ENCODE data around the gene OR1E1.
"Not testable (repeated sequence)": the region's sequence is repeated elsewhere in the genome, so short reads cannot be mapped to it uniquely, and the experiment has no call there.

Gene OR1E1

GRCh38 chr17:3415610-3416009 lies 17.4 kb upstream of the OR1E1 start:
- no peak for TF ChIP-seq CTCF (IDR thresholded peaks at IDR 0.05; ENCODE audit: control extremely low read depth, extremely low read depth, low read depth, missing control alignments)
- ChIA-PET CTCF (no interaction called here), POLR2A (no interaction called here)
- DNase-seq (ENCODE audit: extremely low spot score), result no peak

DNA sequence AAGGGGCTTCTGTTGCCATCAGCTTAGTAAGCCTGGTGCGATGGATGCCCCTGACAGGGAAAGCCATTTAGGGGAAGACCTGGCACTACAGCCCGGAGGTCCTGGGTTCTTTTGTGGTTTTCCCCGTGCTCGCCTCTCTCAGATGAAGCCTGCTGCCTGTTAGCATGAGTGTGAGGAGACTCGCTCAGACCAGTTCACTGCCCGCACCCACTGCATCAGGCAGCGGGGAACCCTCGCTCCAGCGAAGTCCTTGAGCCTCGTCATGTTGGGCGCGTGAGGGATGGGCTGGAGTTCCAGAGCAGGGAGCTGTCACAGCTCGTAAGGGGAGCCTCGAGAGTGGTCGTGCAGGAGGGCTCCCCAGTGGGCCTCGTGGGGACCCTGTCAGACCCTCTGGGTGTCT lies 14.0 kb upstream of the OR1E1 start:
- POLR2A ChIA-PET; CTCF ChIA-PET; DNase-seq (ENCODE audit: extremely low spot score): not testable (repeated sequence)

DNA sequence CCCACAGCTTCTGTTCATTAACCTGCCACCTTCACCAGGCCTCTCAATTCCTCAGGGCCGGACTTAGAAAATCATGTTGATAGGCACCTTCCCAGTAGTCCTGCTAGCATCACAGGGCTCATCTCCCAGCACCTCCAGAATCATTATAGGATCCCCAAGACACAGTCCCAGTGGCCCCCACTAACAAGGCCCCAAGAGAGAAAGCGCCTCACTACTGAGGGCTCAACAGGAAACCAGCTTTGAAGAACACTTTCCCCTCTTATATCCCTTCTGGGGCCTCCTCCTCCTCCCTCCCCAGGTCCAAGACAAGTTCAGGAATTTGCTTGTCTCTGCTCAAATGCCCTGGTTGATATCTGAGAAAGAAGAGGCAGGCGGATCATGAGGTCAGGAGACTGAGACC lies 12.9 kb upstream of the OR1E1 start, which contains the start of gene OR3A3:
Gene OR3A3, plus strand, starts transcription at position 301 of the 400 bp plus-strand sequence.
- POLR2A ChIA-PET, result no interaction called here
- no peak for TF ChIP-seq CTCF (IDR thresholded peaks at IDR 0.05; ENCODE audit: control extremely low read depth, extremely low read depth, low read depth, missing control alignments)
- DNase-seq (ENCODE audit: extremely low spot score), result no peak
- CTCF ChIA-PET, result no interaction called here

GRCh38 chr17:3403856-3404255 lies 5.6 kb upstream of the OR1E1 start:
- DNase-seq (ENCODE audit: extremely low spot score); POLR2A ChIA-PET; CTCF ChIA-PET: not testable (repeated sequence)

DNA sequence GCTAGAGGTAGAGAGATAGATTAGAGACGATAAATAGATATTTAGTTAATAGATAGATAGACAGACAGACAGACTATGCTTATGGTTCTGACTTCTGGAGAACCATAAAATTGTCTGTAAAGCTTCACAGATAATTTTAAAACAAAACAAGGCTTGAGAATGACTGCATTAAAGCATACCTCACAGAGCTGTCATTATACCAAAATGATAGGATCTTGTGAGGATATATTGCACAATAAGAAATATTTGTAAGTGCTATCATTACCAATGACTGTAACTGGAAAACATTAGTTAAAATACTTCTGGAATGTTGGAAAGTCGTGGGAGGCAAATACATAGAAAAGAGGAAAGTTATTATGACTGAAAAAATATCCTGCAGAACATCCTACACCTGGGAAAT lies 3.6 kb upstream of the OR1E1 start:
- POLR2A ChIA-PET, result no interaction called here
- CTCF ChIA-PET, result no interaction called here
- DNase-seq (ENCODE audit: extremely low spot score), result no peak
- TF ChIP-seq CTCF (IDR thresholded peaks at IDR 0.05; ENCODE audit: control extremely low read depth, extremely low read depth, low read depth, missing control alignments), result no peak

DNA sequence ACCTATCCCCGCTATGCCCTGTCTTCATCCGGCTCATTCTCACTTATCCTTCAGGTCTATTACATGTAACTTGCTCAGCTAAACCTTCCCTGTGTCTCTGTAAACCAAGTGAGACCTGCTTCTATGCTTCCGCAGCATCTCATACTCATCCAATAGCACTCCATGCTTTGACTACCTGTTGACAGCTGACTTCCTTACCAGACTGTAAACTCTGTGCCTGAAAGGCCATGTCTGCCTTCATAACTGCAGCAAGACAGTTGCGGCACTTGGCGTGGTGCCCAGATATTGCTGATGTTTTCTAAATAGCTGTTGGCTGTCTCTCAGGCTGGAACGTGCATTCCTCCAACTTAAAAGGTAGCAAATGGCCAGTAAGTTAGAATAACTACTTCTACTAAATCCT lies 1.8 kb upstream of the OR1E1 start:
- DNase-seq (ENCODE audit: extremely low spot score), result no peak
- ChIA-PET CTCF (no interaction called here), POLR2A (no interaction called here)
- TF ChIP-seq CTCF (IDR thresholded peaks at IDR 0.05; ENCODE audit: control extremely low read depth, extremely low read depth, low read depth, missing control alignments), result no peak

GRCh38 chr17:3397801-3398200 lies 409 bp downstream of the OR1E1 start:
- POLR2A ChIA-PET; CTCF ChIA-PET; DNase-seq (ENCODE audit: extremely low spot score): not testable (repeated sequence)

DNA sequence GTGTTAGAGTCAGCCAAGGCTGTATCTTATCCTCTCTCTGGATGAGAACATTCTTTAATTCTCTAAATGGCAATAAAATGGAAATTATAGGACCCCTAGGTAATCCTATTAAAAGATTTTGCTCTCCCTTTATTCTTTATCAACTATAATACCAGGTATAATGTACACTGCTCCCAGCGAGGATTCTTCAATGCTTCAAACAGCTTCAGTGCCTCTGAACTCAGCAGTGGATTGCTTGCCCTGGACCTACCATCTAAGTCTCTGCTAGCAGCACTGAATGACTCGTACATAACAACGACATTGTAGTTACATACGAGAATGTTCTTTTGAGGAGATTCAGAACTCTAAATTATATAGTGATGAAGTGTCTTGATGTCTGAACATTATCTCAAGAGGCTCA lies 8.4 kb downstream of the OR1E1 start:
- ChIA-PET POLR2A (no interaction called here), CTCF (interaction anchor here (0.9 kb wide), 1 partner anchor 12 kb away, joined by 3 read pairs; no protein-coding TSS in a partner anchor)
- TF ChIP-seq CTCF (IDR thresholded peaks at IDR 0.05; ENCODE audit: control extremely low read depth, extremely low read depth, low read depth, missing control alignments), result no peak
- no peak for DNase-seq (ENCODE audit: extremely low spot score)
